GM12872 (cell line): ENCODE results near the gene ME1.

Source experiments
- CTCF ChIP-seq: IDR thresholded peaks from 3 replicates; pipeline ENCODE4 v1.5.1; 2011; ENCODE audit warnings: low read depth, mild to moderate bottlenecking, low read length, moderate library complexity; ENCODE audit not compliant: insufficient read depth

The ME1 gene

GRCh38 chr6:83333500-83333899, 97.4 kb downstream of the ME1 start:
- no peak for TF ChIP-seq CTCF

GRCh38 chr6:83314693-83315092, 116.2 kb downstream of the ME1 start:
- TF ChIP-seq CTCF, result no peak

GRCh38 chr6:83313882-83314281, 117.0 kb downstream of the ME1 start:
- TF ChIP-seq CTCF, result no peak

- no peak for TF ChIP-seq CTCF
Measured at GRCh38 chr6:83311231-83311630, 119.6 kb downstream of the ME1 start.

- no peak for TF ChIP-seq CTCF
Measured at GRCh38 chr6:83310046-83310445, 120.8 kb downstream of the ME1 start.

- no peak for TF ChIP-seq CTCF
Measured at GRCh38 chr6:83309344-83309743, 121.5 kb downstream of the ME1 start.

GRCh38 chr6:83308833-83309232, 122.0 kb downstream of the ME1 start:
- TF ChIP-seq CTCF, result no peak

GRCh38 chr6:83307849-83308248, 123.0 kb downstream of the ME1 start:
- TF ChIP-seq CTCF, result no peak
